Nephron (organoid): ENCODE results near the gene PTPRE.

ENCODE experiments used
- H3K27ac Mint-ChIP-seq, 3 experiments: 2 replicates each; pipeline ENCODE4 v1.8.0; 2020; ENCODE audit warnings: mixed read lengths in 3 of 3, mild to moderate bottlenecking in 2 of 3, moderate library complexity in 1 of 3
- H3K27me3 Mint-ChIP-seq: 2 replicates; pipeline ENCODE4 v1.8.0; 2021; ENCODE audit warnings: low read depth, mild to moderate bottlenecking, moderate library complexity, mixed read lengths
- H3K36me3 Mint-ChIP-seq: 2 replicates; pipeline ENCODE4 v1.8.0; 2020; ENCODE audit warnings: low read depth, mixed read lengths
- H3K4me1 Mint-ChIP-seq: 2 replicates; pipeline ENCODE4 v1.8.0; 2020; ENCODE audit warnings: mixed read lengths
- H3K4me3 Mint-ChIP-seq, 3 experiments: 2 replicates each; pipeline ENCODE4 v1.8.0; 2020; ENCODE audit warnings: mild to moderate bottlenecking in 3 of 3, mixed read lengths in 3 of 3, moderate library complexity in 2 of 3
- H3K9me3 Mint-ChIP-seq: 2 replicates; pipeline ENCODE4 v1.8.0; 2020; ENCODE audit warnings: mixed read lengths
- CTCF ChIP-seq, 3 experiments: fragments of 200-600 bp; sonication (generic); IDR thresholded peaks; one replicate each; pipeline ENCODE4 v1.5.0; 2021; ENCODE audit warnings: antibody characterized with exemption in 3 of 3; ENCODE audit not compliant: unreplicated experiment in 3 of 3

PTPRE gene

GRCh38 chr10:127951861-127952574, 45.1 kb downstream of the PTPRE start:
- H3K27ac Mint-ChIP-seq = no peak overlapping the region
- no peaks in the 10 kb centered on the region for H3K4me1 Mint-ChIP-seq
- H3K4me3 Mint-ChIP-seq = no peak overlapping the region
- peaks cover 6% of the 10 kb centered on the region for H3K9me3 Mint-ChIP-seq
- no peak for TF ChIP-seq CTCF (IDR thresholded peaks at IDR 0.05; ENCODE audit: unreplicated experiment in 3 of 3)
- peaks cover 8% of the 10 kb centered on the region for H3K27me3 Mint-ChIP-seq
- H3K36me3 Mint-ChIP-seq = no peaks in the 10 kb centered on the region

GRCh38 chr10:127952575-127952869, 45.6 kb downstream of the PTPRE start:
- Mint-ChIP-seq H3K9me3 (peaks cover 6% of the 10 kb centered on the region), H3K27me3 (peaks cover 9% of the 10 kb centered on the region)

GRCh38 chr10:127952918-127953317, 46.0 kb downstream of the PTPRE start:
- peaks cover 6% of the 10 kb centered on the region for H3K9me3 Mint-ChIP-seq
- H3K36me3 Mint-ChIP-seq = no peaks in the 10 kb centered on the region
- no peak overlapping the region for H3K27ac Mint-ChIP-seq
- TF ChIP-seq CTCF (IDR thresholded peaks at IDR 0.05; ENCODE audit: unreplicated experiment in 3 of 3) = no peak
- peaks cover 9% of the 10 kb centered on the region for H3K27me3 Mint-ChIP-seq
- H3K4me3 Mint-ChIP-seq = no peak overlapping the region
- H3K4me1 Mint-ChIP-seq = no peaks in the 10 kb centered on the region

More at GRCh38 chr10:127952575-127952869, 45.6 kb downstream of the PTPRE start:
- H3K27ac Mint-ChIP-seq = no peak overlapping the region
- no peak overlapping the region for H3K4me3 Mint-ChIP-seq
- no peaks in the 10 kb centered on the region for H3K36me3 Mint-ChIP-seq
- no peak for TF ChIP-seq CTCF (IDR thresholded peaks at IDR 0.05; ENCODE audit: unreplicated experiment in 3 of 3)
- H3K4me1 Mint-ChIP-seq = no peaks in the 10 kb centered on the region

- Mint-ChIP-seq H3K4me1 (no peaks in the 10 kb centered on the region), H3K9me3 (peaks cover 6% of the 10 kb centered on the region), H3K27me3 (peaks cover 9% of the 10 kb centered on the region), H3K4me3 (no peak overlapping the region), H3K36me3 (no peaks in the 10 kb centered on the region), H3K27ac (no peak overlapping the region)
- TF ChIP-seq CTCF (IDR thresholded peaks at IDR 0.05; ENCODE audit: unreplicated experiment in 3 of 3) = no peak
Measured at GRCh38 chr10:127953876-127954275, 47.0 kb downstream of the PTPRE start.

GRCh38 chr10:127959428-127959827, 52.5 kb downstream of the PTPRE start:
- TF ChIP-seq CTCF (IDR thresholded peaks at IDR 0.05; ENCODE audit: unreplicated experiment in 3 of 3) = no peak
- H3K4me3 Mint-ChIP-seq = no peak overlapping the region
- H3K4me1 Mint-ChIP-seq = no peaks in the 10 kb centered on the region
- peaks cover 15% of the 10 kb centered on the region for H3K27me3 Mint-ChIP-seq
- H3K36me3 Mint-ChIP-seq = no peaks in the 10 kb centered on the region
- H3K27ac Mint-ChIP-seq = no peak overlapping the region
- H3K9me3 Mint-ChIP-seq = peaks cover 6% of the 10 kb centered on the region

GRCh38 chr10:127961071-127961470, 54.2 kb downstream of the PTPRE start:
- peaks cover 6% of the 10 kb centered on the region for H3K4me1 Mint-ChIP-seq
- H3K27me3 Mint-ChIP-seq = peaks cover 15% of the 10 kb centered on the region
- no peak overlapping the region for H3K4me3 Mint-ChIP-seq
- no peak for TF ChIP-seq CTCF (IDR thresholded peaks at IDR 0.05; ENCODE audit: unreplicated experiment in 3 of 3)
- peaks cover 6% of the 10 kb centered on the region for H3K9me3 Mint-ChIP-seq
- no peak overlapping the region for H3K27ac Mint-ChIP-seq
- no peaks in the 10 kb centered on the region for H3K36me3 Mint-ChIP-seq
